DMS 273 treated with DMSO at 0.1 percent for 48 hours (cell line): Measurements from ENCODE around the gene FCGR3B.
"Not testable (repeated sequence)": the region's sequence is repeated elsewhere in the genome, so short reads cannot be mapped to it uniquely, and the experiment has no call there.

Source experiments
- DNase-seq: peaks from one replicate; lab custom pipeline; 2025; lab: John Stamatoyannopoulos, UW

Gene FCGR3B

DNA sequence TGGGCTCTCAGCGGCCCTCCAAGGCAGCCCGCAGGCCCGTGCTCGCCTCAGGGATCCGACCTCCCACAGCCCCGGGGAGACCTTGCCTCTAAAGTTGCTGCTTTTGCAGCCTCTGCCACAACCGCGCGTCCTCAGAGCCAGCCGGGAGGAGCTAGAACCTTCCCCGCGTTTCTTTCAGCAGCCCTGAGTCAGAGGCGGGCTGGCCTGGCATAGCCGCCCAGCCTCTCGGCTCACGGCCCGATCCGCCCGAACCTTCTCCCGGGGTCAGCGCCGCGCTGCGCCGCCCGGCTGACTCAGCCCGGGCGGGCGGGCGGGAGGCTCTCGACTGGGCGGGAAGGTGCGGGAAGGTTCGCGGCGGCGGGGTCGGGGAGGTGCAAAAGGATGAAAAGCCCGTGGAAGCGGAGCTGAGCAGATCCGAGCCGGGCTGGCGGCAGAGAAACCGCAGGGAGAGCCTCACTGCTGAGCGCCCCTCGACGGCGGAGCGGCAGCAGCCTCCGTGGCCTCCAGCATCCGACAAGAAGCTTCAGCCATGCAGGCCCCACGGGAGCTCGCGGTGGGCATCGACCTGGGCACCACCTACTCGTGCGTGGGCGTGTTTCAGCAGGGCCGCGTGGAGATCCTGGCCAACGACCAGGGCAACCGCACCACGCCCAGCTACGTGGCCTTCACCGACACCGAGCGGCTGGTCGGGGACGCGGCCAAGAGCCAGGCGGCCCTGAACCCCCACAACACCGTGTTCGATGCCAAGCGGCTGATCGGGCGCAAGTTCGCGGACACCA, 25.0 kb downstream of the FCGR3B start:
- not testable (repeated sequence) for DNase-seq

DNA sequence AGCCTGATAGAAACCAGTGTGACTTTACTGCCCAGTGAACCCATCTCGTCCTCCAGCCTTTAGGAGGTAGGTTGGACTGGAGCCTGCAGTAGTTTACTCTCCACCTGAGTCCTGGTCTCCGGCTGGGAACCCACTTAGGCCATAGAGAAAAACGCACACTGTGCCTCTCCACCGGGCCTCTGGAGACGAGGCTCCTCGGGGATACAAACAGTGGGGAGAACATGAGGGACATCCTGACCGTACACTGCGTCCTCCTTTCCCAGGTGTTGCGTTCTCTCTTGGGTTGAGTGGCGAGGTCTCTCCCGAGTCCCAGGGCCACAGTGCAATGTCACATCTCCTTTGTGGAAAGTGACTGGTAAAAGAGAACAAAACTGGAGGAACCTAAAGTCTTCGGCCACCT, 26.0 kb downstream of the FCGR3B start:
- not testable (repeated sequence) for DNase-seq

DNA sequence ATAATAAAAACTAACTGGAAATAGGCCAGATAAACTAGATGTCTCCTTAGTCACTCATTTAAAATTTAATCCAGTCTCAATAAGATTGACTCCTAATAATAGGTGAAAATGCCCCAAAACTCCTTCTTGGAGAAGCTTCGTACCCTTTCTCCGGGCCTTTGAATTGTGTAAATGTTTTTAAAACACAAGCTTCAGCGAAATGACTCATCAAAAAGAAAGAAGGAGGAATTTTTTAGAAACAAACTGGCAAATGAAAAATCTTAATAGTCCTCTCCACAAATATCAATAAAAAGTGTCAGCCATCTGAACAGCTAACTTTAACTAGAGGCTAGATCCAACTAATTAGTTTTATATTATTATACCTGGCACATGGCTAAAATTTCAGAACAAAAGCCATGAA, 33.9 kb downstream of the FCGR3B start:
- not testable (repeated sequence) for DNase-seq

DNA sequence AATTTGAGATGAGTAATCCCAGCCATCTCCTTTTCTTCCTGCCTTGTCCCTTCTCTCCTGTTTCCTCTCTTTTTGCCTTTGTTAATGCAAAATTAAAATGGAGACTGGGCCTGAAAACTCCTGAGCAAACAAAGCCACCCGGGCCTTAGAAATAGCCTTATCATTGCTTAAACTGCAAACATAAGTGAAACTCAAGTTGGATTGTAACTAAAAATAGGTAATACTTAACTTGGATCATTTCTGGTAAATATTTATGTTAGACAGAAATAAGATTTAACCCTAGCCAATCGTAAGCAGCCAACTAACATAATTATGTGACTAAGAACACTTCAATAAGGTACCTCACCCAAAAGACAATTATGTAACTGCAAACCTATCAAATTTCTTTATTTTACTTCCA, 35.4 kb downstream of the FCGR3B start:
- DNase-seq: not testable (repeated sequence)

DNA sequence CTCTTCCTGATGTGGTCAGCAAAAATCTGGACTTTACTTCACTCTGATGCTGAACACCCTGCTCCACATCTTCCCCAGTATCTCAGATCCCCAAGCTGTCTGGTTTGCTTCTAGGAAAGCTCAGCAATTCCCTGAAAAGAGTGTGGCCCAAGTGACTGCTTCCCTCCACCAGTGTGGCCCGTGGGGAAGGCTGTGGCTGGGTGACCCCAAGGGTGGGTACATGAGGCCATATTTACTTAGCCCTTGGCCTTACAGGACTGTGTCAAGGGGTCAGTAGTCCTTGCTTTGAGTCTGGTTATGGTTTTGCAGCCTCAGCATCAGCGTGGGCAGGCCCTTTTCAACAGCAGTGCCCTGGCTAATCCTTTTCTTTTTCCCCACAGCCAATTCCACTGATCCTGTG, 35.8 kb downstream of the FCGR3B start:
- not testable (repeated sequence) for DNase-seq

DNA sequence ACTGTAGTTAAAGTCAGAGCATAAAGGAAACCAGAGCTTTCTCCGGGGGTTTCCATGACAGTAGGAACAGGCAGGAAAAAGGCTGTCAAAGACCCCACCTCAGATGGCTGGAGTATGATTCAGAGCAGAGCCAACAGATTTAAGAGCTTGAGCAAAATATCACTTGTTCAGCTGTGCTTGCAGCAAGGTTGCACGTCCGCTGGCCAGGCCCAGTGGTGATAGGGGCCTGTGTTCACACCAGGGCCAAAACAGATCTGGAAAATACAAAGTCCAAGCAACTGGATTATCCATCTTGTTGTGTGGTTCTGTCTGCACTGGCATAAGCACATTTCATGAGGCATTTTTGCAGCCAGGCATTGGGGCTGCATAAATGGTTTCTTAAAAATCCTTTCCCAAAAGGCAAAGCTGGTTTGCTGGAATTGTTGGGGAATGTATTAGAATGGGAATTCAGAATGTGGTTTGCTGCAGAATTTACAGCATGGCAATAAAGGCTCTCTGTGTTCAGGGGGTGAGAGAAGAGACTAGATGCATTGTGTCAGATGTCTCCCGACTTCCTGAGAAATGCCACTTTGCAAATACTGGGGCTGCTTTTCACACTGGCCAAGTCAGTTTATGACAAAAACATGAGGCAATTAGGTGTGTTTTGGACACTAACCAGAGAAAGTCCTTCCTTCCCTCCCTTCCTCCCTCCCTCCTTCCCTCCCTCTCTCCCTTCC, 36.5 kb downstream of the FCGR3B start:
- DNase-seq: not testable (repeated sequence)

DNA sequence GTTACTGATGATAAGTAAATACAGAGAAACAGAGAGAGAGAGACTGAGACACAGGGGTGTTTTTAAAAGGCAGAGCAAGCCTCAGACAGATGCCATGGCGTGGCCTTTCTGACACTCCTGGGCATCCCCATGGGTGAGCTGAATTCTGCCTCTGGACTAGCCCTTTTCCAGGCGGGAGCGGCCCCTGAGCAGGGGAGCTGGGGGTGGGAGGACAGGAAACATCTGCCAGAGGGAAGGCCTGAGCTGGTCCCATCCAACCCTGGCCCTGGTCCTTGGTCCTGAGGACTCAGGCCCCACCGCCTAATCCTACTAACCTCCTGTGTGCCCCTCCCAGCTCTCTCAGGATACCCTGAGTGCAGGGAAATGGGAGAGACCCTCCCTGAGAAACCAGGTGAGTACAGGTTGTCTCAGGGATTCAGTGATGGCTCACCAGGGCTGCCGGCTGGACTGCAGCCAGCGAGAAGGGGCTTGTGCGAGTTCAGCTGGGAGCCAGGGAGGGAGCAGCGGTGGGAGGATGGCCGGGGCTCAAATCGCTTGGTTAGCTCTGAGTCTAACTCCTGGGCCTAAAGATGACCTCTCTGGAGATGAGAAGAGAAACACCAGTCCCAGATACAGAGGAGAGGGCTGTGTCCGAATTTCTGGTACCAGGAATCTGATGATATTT, 37.8 kb downstream of the FCGR3B start:
- not testable (repeated sequence) for DNase-seq

DNA sequence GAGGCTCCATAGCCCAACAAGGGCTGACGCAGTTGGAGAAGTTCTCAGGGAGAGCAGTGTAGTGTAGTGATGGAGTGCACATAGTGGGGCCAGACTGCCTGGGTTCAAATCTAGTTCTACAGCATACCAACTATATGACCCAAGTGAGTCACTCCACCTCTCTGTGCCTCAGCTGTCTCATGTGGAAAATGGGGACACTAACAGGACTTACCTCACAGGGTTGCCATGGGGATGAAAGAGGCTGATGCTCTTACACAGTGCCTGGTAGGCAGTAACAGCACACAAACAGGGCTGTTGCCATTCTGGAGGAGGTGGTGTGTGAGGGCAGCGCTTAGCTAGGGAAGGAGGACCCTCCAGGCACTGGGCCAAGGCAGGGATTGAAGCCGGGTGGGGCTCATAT, 38.4 kb downstream of the FCGR3B start:
- DNase-seq: not testable (repeated sequence)

DNA sequence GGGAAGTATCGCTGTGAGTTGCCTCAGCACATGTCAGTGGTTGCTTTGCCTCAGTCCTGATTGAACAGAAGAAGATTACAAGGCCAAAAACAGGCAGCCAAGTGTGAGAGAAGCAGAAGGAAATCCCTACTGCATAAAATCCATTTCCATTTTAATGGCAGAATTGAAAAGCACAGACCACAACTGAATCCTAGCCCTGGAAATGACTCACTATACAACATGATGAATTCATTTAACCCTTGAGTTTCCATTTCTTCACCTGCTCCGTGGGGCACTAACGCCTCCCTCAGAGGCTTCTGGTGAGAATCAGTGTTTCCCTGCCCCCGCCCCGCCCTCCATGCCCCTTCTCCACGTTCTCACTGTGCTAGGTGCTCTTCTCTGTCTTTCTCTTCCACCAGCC, 41.1 kb downstream of the FCGR3B start:
- not testable (repeated sequence) for DNase-seq

DNA sequence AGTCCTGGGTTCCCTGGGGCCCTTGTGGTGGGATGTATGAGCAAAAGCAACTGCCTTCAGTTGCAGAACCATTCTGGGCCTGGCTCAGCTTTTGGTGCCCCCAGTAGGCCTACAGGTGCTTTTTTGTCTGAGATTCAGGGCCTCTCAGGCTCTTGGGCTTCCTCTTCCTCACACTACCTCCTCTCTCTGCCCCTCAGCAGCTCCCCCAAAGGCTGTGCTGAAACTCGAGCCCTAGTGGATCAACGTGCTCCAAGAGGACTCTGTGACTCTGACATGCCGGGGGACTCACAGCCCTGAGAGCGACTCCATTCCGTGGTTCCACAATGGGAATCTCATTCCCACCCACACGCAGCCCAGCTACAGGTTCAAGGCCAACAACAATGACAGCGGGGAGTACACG, 41.6 kb downstream of the FCGR3B start:
- not testable (repeated sequence) for DNase-seq

DNA sequence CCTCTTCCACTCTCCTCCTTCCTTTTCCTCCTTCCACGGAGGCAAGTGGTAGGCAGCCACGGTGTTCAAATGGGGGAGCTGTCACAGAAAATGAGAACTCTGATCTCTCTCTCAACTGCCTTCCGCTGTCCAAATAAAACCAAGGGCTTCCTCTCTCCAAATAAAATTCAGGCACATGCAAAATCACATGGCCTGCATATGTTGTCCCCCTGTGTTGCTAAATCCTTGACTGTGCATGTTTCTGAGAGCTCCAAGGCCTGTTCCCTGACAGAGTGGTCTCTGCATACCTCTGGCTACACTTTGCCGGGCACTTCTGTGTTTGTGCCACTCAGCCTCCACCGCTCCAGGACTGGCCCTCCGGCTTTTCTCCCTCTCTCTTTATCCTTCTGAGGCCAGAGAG, 42.4 kb downstream of the FCGR3B start:
- DNase-seq: not testable (repeated sequence)

DNA sequence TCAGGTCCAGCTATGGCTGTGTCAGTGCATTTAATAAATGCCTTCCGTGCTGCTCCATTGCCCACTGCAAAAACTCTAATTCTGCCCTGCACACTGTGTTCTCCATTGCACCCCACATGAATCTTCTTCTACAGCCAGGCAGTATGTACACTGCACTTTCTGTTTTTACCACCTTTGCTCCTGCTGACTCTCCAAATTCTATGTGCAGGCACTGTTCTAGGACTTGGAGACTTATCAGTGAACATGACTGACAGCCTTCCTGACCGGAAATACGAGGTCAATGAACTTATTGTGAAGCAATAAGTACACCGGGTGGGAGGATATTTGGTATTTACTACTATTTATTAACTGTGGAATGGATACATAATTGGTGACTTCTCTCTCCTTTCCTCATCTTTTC, 48.1 kb downstream of the FCGR3B start:
- DNase-seq: not testable (repeated sequence)

DNA sequence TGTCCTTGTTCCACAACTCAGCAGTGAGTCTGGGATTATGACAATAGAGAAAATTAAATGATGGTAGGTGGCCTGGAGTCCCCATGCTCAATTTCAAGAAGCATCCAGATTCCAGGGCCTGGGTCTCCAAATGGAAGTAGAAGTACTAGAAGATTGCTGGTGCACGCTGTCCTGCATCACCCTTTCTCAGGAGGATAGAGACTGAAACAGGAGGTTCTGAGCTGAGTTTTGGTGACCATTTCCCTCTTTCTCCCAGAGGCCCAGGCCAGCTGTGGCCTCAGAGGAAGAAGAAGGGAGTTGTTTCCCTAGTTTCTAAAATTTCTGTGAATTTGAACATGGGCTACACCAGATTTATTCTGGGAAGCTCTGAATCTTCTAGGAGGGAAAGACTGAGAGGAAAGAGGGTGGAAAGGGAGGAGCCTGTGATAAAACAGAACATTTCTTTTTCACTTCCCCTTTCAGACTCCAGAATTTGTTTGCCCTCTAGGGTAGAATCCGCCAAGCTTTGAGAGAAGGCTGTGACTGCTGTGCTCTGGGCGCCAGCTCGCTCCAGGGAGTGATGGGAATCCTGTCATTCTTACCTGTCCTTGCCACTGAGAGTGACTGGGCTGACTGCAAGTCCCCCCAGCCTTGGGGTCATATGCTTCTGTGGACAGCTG, 50.0 kb downstream of the FCGR3B start:
- DNase-seq: not testable (repeated sequence)

DNA sequence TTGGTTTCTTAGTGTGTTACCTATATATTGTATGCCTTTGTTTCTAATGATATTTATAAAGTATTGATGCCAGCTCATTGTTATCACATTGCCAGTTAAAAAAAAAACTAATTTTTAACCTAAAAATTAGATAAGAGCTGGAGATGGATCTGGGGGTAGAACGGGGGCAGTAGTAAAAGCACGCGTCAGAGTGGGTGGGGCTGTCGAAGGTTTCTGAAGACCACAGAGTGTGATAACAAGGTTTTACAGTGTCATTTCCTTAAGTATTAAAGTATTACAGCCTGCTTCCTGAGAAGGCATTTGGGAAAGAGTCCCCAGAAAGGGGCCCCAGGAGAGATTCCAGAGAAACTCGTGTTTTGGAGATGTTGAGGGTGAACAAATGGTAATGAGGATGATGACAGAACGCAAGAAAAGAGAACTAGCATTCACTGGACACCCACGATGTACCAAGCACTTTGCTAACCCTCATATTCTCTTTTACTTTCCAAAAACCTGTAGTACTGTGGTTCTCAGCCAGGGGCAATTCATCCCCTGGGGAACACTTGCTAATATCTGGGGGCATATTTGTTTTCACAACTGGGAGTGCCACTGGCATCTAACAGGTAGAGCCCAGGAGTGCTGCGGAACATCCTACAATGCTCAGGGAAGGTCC, 51.0 kb downstream of the FCGR3B start:
- not testable (repeated sequence) for DNase-seq

DNA sequence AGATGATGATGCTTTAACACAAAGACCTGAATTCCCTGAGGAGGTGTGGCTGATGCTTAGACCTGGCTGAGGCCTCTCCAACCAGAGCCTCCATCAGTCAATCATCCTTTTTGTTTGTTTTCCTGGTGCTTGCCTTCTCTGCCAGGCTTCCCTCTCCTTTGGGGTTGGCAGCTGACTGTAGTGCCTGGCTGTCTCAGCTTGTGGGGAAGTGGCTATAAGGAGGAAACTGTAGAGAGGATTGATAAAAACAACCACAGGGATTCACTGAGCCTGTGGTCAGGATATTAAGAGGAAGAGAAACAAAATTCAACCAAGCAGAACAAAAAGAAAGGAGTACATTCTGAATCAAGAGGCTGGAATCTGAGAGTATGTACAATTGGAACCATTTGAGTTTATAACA, 54.3 kb downstream of the FCGR3B start:
- DNase-seq: not testable (repeated sequence)
